Peyer's patch (tissue), 4 donors: ENCODE data around the gene RRM1.

Source experiments
- POLR2A ChIP-seq, 2 donors: fragments of 450-650 bp; IDR thresholded peaks; one replicate each; pipeline ENCODE4 v1.5.1; 2017; ENCODE audit warnings: antibody characterized with exemption in 2 of 2, mild to moderate bottlenecking in 2 of 2, moderate library complexity in 2 of 2
- TF ChIP-seq, protein P1 (sequence below), 6 experiments: fragments of 450-650 bp in 4 of 6; fragments of 200-600 bp in 2 of 6; sonication (generic) in 1 of 6; IDR thresholded peaks; one replicate each; pipeline ENCODE4 v1.5.1; 2017 to 2019; ENCODE audit warnings: antibody characterized with exemption in 6 of 6, mild to moderate bottlenecking in 3 of 6, moderate library complexity in 1 of 6

DNA sequence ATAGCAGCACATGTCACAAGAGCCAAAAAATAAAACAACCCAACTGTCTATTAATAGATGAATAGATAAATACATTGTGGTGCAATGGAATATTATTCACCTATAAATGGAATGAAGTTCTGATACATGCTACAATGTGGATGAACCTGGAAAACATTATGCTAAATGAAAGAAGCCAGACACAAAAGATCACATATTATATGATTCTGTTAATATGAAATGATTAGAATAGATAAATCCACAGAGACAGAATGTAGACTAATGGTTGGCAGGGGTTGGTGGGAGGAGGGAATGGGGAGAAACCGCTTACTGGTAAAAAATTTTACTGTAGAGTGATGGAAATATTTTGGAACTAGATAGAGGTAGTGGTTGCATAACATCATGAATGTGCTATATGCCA is 32.9 kb upstream of the RRM1 start:
- TF ChIP-seq POLR2A (IDR thresholded peaks at IDR 0.05): no peak
- TF ChIP-seq, protein P1, sequence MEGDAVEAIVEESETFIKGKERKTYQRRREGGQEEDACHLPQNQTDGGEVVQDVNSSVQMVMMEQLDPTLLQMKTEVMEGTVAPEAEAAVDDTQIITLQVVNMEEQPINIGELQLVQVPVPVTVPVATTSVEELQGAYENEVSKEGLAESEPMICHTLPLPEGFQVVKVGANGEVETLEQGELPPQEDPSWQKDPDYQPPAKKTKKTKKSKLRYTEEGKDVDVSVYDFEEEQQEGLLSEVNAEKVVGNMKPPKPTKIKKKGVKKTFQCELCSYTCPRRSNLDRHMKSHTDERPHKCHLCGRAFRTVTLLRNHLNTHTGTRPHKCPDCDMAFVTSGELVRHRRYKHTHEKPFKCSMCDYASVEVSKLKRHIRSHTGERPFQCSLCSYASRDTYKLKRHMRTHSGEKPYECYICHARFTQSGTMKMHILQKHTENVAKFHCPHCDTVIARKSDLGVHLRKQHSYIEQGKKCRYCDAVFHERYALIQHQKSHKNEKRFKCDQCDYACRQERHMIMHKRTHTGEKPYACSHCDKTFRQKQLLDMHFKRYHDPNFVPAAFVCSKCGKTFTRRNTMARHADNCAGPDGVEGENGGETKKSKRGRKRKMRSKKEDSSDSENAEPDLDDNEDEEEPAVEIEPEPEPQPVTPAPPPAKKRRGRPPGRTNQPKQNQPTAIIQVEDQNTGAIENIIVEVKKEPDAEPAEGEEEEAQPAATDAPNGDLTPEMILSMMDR (IDR thresholded peaks at IDR 0.05): no peak
